ENCODE data around the gene CDPF1. TPM values are rescaled to one million over a fixed set of nuclear protein-coding genes. Genes with fewer than 3 reads are reported as not detected.

Gene CDPF1
- total and polyA plus RNA-seq, 2 of the 4 experiments (the other 2 are of a cell fraction) = 11.5 to 14.5 TPM

DNA sequence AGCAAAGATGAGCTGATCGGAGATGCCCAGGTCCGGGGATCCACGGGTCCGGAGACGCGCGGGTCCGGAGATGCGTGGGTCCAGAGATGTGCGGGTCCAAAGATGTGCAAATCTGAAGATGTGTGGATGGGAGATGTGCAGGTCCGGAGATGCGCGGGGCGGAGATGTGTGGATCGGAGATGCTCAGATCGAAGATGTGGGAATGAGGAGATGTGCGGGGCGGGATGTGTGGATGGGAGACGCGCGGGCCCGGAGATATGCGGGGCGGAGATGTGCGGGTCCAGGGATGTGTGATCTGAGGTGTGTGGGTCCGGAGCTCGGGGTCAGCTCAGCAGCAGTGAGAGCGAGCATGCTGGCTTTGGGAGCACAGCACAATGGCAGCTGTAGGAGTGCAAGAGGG, 35.5 kb downstream of the CDPF1 start:
- DNase-seq = no peak
- Histone ChIP-seq H2BK20ac (ENCODE audit: low read depth, low read length) (no peak overlapping the region), H4K91ac (ENCODE audit: insufficient read depth, low read depth, low read length) (no peak overlapping the region), H3K27ac (ENCODE audit: insufficient read depth, low read length) (no peak overlapping the region), H3K79me1 (ENCODE audit: low read depth in 1 of 2, low read length in 2 of 2) (no peaks in the 10 kb centered on the region), H4K8ac (ENCODE audit: low read depth in 2 of 2, low read length in 2 of 2) (no peak overlapping the region), H3K36me3 (ENCODE audit: control insufficient read depth, insufficient read depth, low read length) (peaks cover 38% of the 10 kb centered on the region), H3K9ac (ENCODE audit: low read depth, low read length) (no peak overlapping the region), H2BK120ac (ENCODE audit: low read depth, low read length) (no peak overlapping the region), H3K4me1 (ENCODE audit: control insufficient read depth, insufficient read depth, low read length) (no peaks in the 10 kb centered on the region), H3K4me2 (ENCODE audit: low read depth, low read length) (no peak overlapping the region), H3K18ac (ENCODE audit: low read depth, low read length) (no peak overlapping the region), H2AFZ (replicated peaks; ENCODE audit: low read length, poor library complexity) (no peak overlapping the region), H3K9me1 (ENCODE audit: insufficient read depth, low read length) (0 out of 2 replicates have a peak, but pooled peaks cover 9% of the 10 kb centered on the region), H4K20me1 (ENCODE audit: insufficient read depth, low read length) (no peaks in the 10 kb centered on the region), H2AK5ac (ENCODE audit: low read depth, low read length) (no peak overlapping the region), H2BK5ac (ENCODE audit: low read depth, low read length, poor library complexity, severe bottlenecking) (no peak overlapping the region), H3K4ac (ENCODE audit: low read depth, low read length) (no peak overlapping the region), H3K9me3 (ENCODE audit: control insufficient read depth, insufficient read depth, low read length) (peaks cover 5% of the 10 kb centered on the region), H2BK15ac (ENCODE audit: low read depth, low read length) (no peak overlapping the region), H3K14ac (replicated peaks; ENCODE audit: low read depth, low read length) (no peak overlapping the region), H4K5ac (ENCODE audit: low read depth, low read length) (no peak overlapping the region), H3K27me3 (ENCODE audit: control insufficient read depth, insufficient read depth, low read length) (no peaks in the 10 kb centered on the region), H3K4me3 (ENCODE audit: insufficient read depth, low read depth, low read length) (no peak overlapping the region), H3K56ac (ENCODE audit: extremely low read depth, insufficient read depth, low read length) (no peak overlapping the region), H2AK9ac (replicated peaks; ENCODE audit: low read depth, low read length, poor library complexity) (no peak overlapping the region), H3K23ac (ENCODE audit: low read depth, low read length) (no peak overlapping the region)
- ChIA-PET POLR2A (ENCODE audit: unreplicated experiment) (no interaction called here), CTCF (no interaction called here)
- no peak for ATAC-seq (ENCODE audit: low read depth)
- BruUV-seq (replicated peaks) = no TSS peak
- TF ChIP-seq BHLHE40 (IDR thresholded peaks at IDR 0.05; ENCODE audit: low read depth, low read length) = no peak
- in situ Hi-C loops (cut with MboI; ENCODE audit: low sequenced_read_pairs) (no loop called here), intact Hi-C loops (cut with micrococcal nuclease) (no loop called here), dilution Hi-C loops (cut with HindIII; ENCODE audit: low sequenced_read_pairs, unreplicated experiment) (no loop called here)
- WGBS, 2 experiments (ENCODE audit: extremely low coverage in 2 of 2, insufficient read length in 1 of 2) = 96 to 100% methylated on average over 2 to 21 of the region's 28 CpGs
